IMR-90 (cell line): Measurements from ENCODE around the gene EMP1.

ENCODE experiments used
- BHLHE40 ChIP-seq: fragments of 150-350 bp; IDR thresholded peaks from 2 replicates; pipeline ENCODE4 v1.6.1; 2016; ENCODE audit warnings: mild to moderate bottlenecking, low read depth, low read length
- FOS ChIP-seq: fragments of 150-350 bp; IDR thresholded peaks from 2 replicates; pipeline ENCODE4 v1.6.1; 2016; ENCODE audit warnings: low read depth, low read length
- MAFK ChIP-seq: IDR thresholded peaks from 2 replicates; pipeline ENCODE4 v1.6.1; 2012; ENCODE audit warnings: low read depth, low read length, improper control_type of control experiment
- MXI1 ChIP-seq: IDR thresholded peaks from 2 replicates; pipeline ENCODE4 v1.6.1; 2012; ENCODE audit warnings: low read depth, mild to moderate bottlenecking, low read length, moderate library complexity, borderline replicate concordance
- POLR2A ChIP-seq: IDR thresholded peaks from 2 replicates; pipeline ENCODE4 v1.6.1; 2012; ENCODE audit warnings: mild to moderate bottlenecking, low read depth, low read length
- RAD21 ChIP-seq: IDR thresholded peaks from 2 replicates; pipeline ENCODE4 v1.6.1; 2012; ENCODE audit warnings: low read length, improper control_type of control experiment
- RCOR1 ChIP-seq: IDR thresholded peaks from 2 replicates; pipeline ENCODE4 v1.6.1; 2012; ENCODE audit warnings: mild to moderate bottlenecking, low read length, improper control_type of control experiment; ENCODE audit not compliant: insufficient replicate concordance
- RFX5 ChIP-seq: IDR thresholded peaks from 2 replicates; pipeline ENCODE4 v1.8.0; 2012; ENCODE audit warnings: low read depth, mild to moderate bottlenecking, low read length, moderate library complexity
- SMC3 ChIP-seq: fragments of 150-350 bp; IDR thresholded peaks from 2 replicates; pipeline ENCODE4 v1.6.1; 2016; ENCODE audit warnings: low read depth, mild to moderate bottlenecking, antibody characterized with exemption, low read length, moderate library complexity
- TF ChIP-seq, protein P1 (sequence below): conservative IDR thresholded peaks from 2 replicates; pipeline ENCODE4 v1.5.1; 2012; ENCODE audit warnings: mild to moderate bottlenecking, low read depth, low read length, improper control_type of control experiment
- TF ChIP-seq, protein P2 (sequence below): fragments of 150-350 bp; IDR thresholded peaks from 2 replicates; pipeline ENCODE4 v1.6.1; 2017; ENCODE audit warnings: mild to moderate bottlenecking, antibody characterized with exemption, low read length, low read depth

DNA sequence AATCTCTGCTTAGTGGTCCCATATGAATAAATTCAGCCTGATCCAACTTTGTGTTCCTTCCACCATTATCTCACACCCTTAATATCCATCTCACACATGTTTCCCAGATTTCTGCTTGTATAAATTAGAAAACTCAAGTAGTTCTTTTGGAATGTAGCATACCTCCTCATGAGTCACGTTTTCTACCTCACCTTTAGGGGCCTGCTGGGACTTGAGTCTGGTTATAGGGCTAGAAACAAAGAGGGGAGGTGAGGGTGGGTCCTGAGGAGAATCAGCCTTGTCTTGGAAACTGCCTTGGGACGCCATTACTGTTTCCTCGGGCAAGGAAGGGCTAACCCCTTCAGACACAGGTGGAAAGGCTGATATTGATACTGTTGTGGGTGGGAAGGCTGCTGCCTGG, 51.1 kb downstream of the EMP1 start:
- TF ChIP-seq, protein P1, sequence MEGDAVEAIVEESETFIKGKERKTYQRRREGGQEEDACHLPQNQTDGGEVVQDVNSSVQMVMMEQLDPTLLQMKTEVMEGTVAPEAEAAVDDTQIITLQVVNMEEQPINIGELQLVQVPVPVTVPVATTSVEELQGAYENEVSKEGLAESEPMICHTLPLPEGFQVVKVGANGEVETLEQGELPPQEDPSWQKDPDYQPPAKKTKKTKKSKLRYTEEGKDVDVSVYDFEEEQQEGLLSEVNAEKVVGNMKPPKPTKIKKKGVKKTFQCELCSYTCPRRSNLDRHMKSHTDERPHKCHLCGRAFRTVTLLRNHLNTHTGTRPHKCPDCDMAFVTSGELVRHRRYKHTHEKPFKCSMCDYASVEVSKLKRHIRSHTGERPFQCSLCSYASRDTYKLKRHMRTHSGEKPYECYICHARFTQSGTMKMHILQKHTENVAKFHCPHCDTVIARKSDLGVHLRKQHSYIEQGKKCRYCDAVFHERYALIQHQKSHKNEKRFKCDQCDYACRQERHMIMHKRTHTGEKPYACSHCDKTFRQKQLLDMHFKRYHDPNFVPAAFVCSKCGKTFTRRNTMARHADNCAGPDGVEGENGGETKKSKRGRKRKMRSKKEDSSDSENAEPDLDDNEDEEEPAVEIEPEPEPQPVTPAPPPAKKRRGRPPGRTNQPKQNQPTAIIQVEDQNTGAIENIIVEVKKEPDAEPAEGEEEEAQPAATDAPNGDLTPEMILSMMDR, result no peak
- no peak for TF ChIP-seq MAFK
- no peak for TF ChIP-seq RFX5
- no peak for TF ChIP-seq POLR2A
- TF ChIP-seq RAD21, result no peak
- TF ChIP-seq RCOR1, result no peak
- no peak for TF ChIP-seq MXI1
- TF ChIP-seq SMC3, result no peak
- TF ChIP-seq FOS, result no peak
- TF ChIP-seq BHLHE40, result no peak
- TF ChIP-seq, protein P2, sequence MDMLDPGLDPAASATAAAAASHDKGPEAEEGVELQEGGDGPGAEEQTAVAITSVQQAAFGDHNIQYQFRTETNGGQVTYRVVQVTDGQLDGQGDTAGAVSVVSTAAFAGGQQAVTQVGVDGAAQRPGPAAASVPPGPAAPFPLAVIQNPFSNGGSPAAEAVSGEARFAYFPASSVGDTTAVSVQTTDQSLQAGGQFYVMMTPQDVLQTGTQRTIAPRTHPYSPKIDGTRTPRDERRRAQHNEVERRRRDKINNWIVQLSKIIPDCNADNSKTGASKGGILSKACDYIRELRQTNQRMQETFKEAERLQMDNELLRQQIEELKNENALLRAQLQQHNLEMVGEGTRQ, result no peak
